Hematopoietic multipotent progenitor cell treated with erythropoietin and hydrocortisone succinate and interleukin-3 and kit ligand, for 15 days (in vitro differentiated cells): Measurements from ENCODE around the gene OR4C3.
"Not testable (repeated sequence)": the region's sequence is repeated elsewhere in the genome, so short reads cannot be mapped to it uniquely, and the experiment has no call there.

Source experiments
- DNase-seq: peaks from one replicate; pipeline ENCODE4 v3.0.0-alpha.2; 2015; ENCODE audit warnings: low spot score

OR4C3 gene

DNA sequence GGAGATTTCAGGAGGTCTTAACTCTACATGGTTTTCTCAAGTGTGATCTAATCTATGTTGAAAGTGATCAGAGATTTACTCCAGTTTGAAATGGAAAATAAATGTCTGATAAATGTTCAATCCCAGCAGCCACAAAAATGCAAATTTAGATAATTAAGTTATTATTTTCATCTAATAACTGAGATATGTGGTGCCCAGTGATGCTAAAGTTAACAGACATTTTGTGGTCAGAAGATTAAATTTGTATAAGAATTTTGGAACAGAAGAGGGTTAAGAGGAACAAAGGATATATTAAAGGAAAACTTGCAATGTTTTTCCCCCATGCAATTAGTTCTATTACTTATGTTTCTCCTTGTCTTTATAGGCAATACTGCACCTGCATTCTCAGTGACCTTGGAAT lies at the start of gene OR4C3:
TSS of gene OR4C3 (plus strand) at position 301 of the 400 bp plus-strand sequence. CDS start 102 bp downstream, outside the sequence.
- not testable (repeated sequence) for DNase-seq

GRCh38 chr11:48305923-48306322 lies 18.8 kb upstream of the OR4C3 start, which contains the start of gene OR4S1:
TSS of gene OR4S1 (plus strand) at chr11:48306223. CDS start at chr11:48306223, 0 bp downstream.
- no peak for DNase-seq

DNA sequence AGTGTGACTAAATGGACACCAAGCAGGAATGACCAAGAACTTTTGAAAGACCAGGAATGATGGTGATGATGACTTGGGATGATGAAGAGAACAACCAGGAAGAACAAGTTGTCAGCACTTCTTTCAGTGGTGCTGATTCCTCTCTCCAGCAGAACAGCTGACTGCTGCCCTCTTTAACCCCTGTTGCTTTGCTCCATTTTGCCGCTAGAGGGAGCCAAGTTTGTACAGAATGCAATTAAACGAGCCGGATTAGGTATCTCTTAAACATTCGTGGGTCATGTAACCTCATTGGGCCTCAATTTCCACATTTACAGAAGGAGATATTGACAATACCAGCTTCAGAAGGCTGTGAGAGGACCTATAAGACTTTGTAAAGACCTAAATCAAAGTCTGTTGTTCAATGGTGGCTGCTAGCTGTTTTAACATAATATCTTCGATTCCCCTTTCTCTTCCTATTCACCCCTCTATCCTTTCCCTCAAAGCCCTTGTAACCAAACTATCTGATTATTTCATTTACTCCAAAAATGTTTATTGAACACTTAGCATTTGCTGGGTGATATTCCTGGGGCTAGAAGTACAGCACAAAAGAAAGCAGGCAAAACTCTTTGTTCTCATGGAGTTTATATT lies 16.8 kb upstream of the OR4C3 start:
- DNase-seq = peak; percentile 49

DNA sequence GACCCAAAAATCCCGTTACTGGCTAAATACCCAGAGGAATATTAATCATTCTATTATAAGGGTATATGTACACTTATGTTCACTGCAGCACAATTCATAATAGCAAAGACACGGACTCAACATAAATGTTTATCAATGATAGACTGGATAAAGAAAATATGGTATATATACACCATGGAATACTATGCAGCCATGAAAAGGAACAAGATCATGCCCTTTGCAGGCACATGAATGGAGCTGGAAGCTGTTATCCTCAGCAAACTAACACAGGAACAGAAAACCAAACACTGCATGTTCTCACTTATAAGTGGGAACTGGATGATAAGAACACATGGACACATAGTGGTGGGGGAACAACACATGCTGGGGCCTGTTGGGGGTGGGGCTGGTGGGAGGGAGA lies 11.1 kb upstream of the OR4C3 start:
- not testable (repeated sequence) for DNase-seq

- DNase-seq = not testable (repeated sequence)
Measured at GRCh38 chr11:48319813-48320212, 4.9 kb upstream of the OR4C3 start.

GRCh38 chr11:48341466-48341865 lies 16.7 kb downstream of the OR4C3 start:
- no peak for DNase-seq

DNA sequence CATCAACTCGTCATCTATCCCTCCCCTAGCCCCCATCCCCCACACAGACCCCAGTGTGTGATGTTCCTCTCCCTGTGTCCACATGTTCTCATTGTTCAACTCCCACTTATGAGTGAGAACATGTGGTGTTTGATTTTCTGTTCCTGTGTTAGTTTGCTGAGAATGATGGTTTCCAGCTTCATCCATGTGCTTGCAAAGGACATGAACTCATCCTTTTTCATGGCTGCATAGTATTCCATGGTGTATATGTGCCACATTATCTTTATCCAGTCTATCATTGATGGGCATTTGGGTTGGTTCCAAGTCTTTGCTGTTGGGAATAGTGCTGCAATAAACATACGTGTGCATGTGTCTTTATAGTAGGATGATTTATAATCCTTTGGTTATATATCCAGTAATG lies 17.8 kb downstream of the OR4C3 start:
- not testable (repeated sequence) for DNase-seq

DNA sequence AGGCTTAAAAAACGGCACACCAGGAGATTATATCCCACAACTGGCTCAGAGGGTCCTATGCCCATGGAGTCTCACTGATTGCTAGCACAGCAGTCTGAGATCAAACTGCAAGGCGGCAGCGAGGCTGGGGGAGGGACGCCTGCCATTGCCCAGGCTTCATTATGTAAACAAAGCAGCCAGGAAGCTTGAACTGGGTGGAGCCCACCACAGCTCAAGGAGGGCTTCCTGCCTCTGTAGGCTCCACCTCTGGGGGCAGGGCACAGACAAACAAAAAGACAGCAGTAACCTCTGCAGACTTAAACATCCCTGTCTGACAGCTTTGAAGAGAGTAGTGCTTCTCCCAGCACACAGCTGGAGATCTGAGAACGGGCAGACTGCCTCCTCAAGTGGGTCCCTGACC lies 21.6 kb downstream of the OR4C3 start:
- not testable (repeated sequence) for DNase-seq

DNA sequence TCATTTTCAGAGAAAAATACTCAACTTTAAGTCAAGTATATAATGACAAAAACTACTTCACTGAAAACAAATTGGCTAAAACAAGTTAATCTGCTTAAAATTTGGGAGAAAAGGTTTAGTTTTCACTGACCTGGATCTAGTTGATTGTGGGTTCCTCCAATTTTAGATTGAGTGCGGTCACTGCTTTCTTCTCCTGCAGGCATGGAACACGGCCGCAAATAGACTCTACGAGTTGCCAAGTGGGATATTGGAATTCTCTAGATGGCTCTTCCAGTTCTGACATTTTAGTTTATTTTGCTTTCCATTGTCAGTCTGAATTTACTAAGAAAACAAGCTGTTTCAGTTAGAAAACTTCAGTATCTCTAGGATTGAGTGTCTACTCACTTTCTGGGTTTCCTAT lies 29.3 kb downstream of the OR4C3 start:
- DNase-seq = no peak

GRCh38 chr11:48354677-48355076 lies 30.0 kb downstream of the OR4C3 start:
- DNase-seq = no peak

DNA sequence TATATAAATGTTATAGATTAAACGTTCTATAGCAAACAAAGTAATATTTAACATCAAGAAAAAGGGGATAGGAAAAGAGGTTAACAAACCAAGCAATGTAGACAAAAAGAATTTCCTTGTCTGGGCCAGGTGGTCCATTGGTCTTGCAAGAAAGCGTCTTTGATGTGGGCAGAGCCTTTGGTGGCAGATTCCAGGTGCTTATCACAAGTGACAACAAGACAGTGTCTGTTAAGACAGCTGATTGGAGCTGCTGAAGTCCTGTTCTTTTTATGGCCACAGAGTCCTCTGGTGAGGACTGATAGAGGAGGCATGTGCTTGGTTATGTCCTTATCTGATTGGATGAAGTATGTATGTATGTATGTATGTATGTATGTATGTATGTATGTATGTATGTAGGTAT lies 36.6 kb downstream of the OR4C3 start:
- not testable (repeated sequence) for DNase-seq

DNA sequence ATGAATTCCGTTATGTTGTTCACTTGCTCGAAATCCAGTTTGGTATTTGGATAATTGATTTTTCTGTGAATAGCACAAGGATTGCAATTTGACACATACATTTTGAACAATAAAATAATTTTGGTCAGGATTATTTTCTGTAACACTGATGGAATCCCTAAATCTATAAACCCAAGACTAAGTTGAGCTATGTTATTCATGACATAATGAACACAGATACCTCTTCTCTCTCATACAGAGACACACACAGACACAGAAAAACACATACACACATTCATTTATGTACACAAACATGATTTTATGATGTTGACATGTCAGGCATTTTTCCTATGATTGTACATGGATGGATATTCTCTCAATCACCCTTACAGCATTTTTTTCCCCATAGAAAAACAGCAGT lies 41.6 kb downstream of the OR4C3 start, which contains the start of gene OR4C5:
TSS of gene OR4C5 (minus strand) at position 101 of the 400 bp plus-strand sequence. CDS start at position 101, 0 bp downstream.
- DNase-seq = no peak
